Left lung (tissue), 10 donors: ENCODE measurements around the gene SNRNP35. TPM values are rescaled to one million over a fixed set of nuclear protein-coding genes. Genes with fewer than 3 reads are reported as not detected.

Experiments used
- ATAC-seq: fragments of 200-7000 bp; cut with Tn5 transposase; one replicate; pipeline ENCODE4 v1.9.1; 2020; ENCODE audit warnings: moderate library complexity
- DNase-seq, 4 donors: peaks; one replicate each; pipeline ENCODE4 v3.0.0-alpha.2; 2013 to 2020
- H3K27ac ChIP-seq, 2 donors: fragments of 200-600 bp; sonication (generic) in 1 of 2; one replicate each; pipeline versions ENCODE4 v1.5.0 to v1.8.0; 2020 to 2021
- H3K27me3 ChIP-seq, 2 donors: fragments of 200-600 bp; sonication (generic) in 1 of 2; one replicate each; pipeline versions ENCODE4 v1.5.0 to v1.8.0; 2020 to 2021
- H3K36me3 ChIP-seq, 2 donors: fragments of 200-600 bp; sonication (generic) in 1 of 2; one replicate each; pipeline versions ENCODE4 v1.5.0 to v1.8.0; 2020 to 2021
- H3K4me1 ChIP-seq, 2 donors: fragments of 200-600 bp; one replicate each; pipeline ENCODE4 v1.8.0; 2021
- H3K4me3 ChIP-seq, 2 donors: fragments of 200-600 bp; sonication (generic) in 1 of 2; one replicate each; pipeline versions ENCODE4 v1.5.0 to v1.8.0; 2020 to 2021; ENCODE audit warnings: mild to moderate bottlenecking in 1 of 2
- H3K9me3 ChIP-seq, 2 donors: fragments of 200-600 bp; sonication (generic) in 1 of 2; one replicate each; pipeline versions ENCODE4 v1.5.0 to v1.8.0; 2020 to 2021
- intact Hi-C, 2 donors: fragments of 100-400 bp; cut with DNase I; formaldehyde crosslinking; loops; one replicate each; pipeline versions ENCODE4 v1.11.2 to v1.14.2; 2022
- polyA plus RNA-seq, 6 donors: library from polyadenylated mRNA; unstranded; fragments of 120-200 nt; gene quantifications; one replicate each; pipeline ENCODE4 v1.2.1, GENCODE V29; 2013; ENCODE audit not compliant: insufficient read length in 6 of 6
- total RNA-seq, 2 donors: library from RNA; stranded (reverse); fragmentation: NEBNext Ultra II Directional; extraction: Animal tissue kit (Norgen Biotek cat#: 25700); gene quantifications; one replicate each; pipeline ENCODE4 v1.2.1, GENCODE V29; 2021
- TF ChIP-seq, protein P1 (sequence below), 2 donors: fragments of 200-600 bp; sonication (generic) in 1 of 2; IDR thresholded peaks; one replicate each; pipeline versions ENCODE4 v1.5.0 to v1.8.0; 2021; ENCODE audit warnings: antibody characterized with exemption in 2 of 2
- donor health status: DM: no; HTN: yes; CAD: no.
- donor health status: DM: no; HTN: no; CAD: no.

The SNRNP35 gene
- total and polyA plus RNA-seq, 8 donors = 22.6 to 42.6 (median 37.8) TPM

DNA sequence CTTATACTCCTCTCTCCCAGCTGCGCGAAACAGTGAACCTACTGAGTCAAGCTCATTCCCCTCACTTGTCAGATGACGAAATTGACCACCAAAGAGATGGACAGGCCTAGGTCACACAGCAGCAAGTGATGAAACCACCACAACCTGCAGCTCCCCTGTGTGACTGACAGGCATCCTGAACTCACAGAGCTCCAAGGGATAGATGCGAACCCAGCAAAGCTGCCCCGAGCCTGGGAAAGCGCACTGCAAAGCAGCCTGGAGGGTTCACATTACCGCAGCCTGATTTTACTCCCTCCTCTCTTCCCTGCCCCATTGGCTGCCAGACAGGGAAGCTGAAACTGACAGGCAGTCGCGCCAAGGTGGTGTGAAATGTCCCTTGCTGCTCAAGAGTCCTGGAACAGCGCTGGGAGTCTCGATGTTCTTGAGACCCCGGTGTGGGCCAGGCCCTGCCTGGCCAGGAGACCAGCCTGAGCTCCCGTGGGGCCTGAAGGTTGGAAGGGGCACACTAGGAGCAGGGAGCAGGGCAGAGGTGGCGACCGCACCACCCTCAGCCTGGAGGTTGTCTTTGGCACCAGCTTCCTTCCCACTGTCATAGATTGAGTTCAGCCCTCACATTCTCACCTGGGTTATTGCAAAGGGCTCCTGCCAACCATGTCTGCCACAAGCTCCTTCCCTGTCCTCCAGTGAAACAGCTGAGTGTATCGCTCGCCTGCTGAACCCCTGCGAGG, 36.3 kb downstream of the SNRNP35 start:
- Histone ChIP-seq H3K36me3 (peaks cover 0 to 22% of the 10 kb centered on the region in 2 donors), H3K4me3 (no peak overlapping the region), H3K27ac (no peak overlapping the region), H3K27me3 (no peaks in the 10 kb centered on the region), H3K4me1 (no peaks in the 10 kb centered on the region), H3K9me3 (no peaks in the 10 kb centered on the region)
- intact Hi-C loops = no loop called here
- TF ChIP-seq, protein P1, sequence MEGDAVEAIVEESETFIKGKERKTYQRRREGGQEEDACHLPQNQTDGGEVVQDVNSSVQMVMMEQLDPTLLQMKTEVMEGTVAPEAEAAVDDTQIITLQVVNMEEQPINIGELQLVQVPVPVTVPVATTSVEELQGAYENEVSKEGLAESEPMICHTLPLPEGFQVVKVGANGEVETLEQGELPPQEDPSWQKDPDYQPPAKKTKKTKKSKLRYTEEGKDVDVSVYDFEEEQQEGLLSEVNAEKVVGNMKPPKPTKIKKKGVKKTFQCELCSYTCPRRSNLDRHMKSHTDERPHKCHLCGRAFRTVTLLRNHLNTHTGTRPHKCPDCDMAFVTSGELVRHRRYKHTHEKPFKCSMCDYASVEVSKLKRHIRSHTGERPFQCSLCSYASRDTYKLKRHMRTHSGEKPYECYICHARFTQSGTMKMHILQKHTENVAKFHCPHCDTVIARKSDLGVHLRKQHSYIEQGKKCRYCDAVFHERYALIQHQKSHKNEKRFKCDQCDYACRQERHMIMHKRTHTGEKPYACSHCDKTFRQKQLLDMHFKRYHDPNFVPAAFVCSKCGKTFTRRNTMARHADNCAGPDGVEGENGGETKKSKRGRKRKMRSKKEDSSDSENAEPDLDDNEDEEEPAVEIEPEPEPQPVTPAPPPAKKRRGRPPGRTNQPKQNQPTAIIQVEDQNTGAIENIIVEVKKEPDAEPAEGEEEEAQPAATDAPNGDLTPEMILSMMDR (IDR thresholded peaks at IDR 0.05) = no peak
- ATAC-seq (no peak), DNase-seq (no peak)

DNA sequence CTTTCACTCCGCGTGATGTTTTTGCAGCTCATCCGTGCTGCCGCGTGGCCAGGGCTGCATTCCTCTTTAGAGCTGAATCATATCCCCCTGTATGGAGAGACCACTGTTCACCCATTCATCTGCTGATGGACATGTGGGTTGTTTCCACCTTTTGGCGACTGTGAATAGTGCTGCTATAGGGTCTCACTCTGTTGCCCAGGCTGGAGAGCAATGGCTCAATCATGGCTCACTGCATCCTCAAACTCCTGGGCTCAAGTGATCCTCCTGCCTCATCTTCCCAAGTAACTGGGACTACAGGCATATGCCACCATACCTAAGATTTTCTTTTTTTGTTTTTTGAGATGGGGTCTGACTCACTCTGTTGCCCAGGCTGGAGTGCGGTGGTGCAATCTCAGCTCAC, 39.1 kb downstream of the SNRNP35 start:
- Histone ChIP-seq H3K9me3 (no peaks in the 10 kb centered on the region), H3K4me3 (no peak overlapping the region), H3K27ac (no peak overlapping the region), H3K36me3 (peaks cover 0 to 22% of the 10 kb centered on the region in 2 donors), H3K4me1 (no peaks in the 10 kb centered on the region), H3K27me3 (no peaks in the 10 kb centered on the region)
- no peak for ATAC-seq
- intact Hi-C loops = no loop called here
- no peak for DNase-seq
- TF ChIP-seq, protein P1 (IDR thresholded peaks at IDR 0.05) = no peak

DNA sequence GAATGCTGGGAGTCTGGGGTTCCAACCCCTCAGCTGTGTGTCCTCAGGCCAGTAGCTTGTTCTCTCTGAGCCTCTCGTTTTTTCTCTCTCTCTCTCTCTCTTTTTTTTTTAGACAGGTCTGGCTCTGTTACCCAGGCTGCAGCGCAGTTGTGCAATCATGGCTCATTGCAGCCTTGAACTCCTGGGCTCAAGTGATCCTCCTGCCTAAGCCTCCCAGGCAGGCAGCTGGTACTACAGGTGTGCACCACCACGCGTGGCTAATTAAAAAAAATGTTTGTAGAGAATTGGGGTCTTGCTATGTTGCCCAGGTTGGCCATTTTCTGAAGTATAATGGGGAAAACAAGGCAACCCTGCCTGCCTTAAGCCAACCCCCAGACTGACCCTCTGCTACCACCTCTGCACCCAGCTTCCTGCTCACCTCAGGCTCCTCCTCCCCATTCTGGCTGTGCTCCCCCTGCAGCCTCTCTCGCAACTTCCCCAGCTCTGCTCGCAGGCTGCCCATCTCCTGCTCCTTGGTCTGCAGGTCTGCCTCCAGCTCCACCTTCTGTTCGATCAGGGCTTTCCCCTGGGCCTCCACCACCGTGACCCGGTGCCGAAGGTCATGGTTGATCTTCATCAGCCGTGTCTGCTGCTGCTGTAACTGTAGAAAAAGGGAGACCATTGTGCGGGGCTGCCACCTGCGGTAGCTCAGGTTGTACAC, 40.3 kb downstream of the SNRNP35 start:
- no peaks in the 10 kb centered on the region for H3K9me3 ChIP-seq
- DNase-seq (no peak), ATAC-seq (no peak)
- peaks cover 0 to 22% of the 10 kb centered on the region in 2 donors for H3K36me3 ChIP-seq
- no peak overlapping the region for H3K4me3 ChIP-seq
- H3K4me1 ChIP-seq = no peaks in the 10 kb centered on the region
- intact Hi-C loops = no loop called here
- TF ChIP-seq, protein P1 (IDR thresholded peaks at IDR 0.05) = no peak
- H3K27me3 ChIP-seq = no peaks in the 10 kb centered on the region
- H3K27ac ChIP-seq = no peak overlapping the region

DNA sequence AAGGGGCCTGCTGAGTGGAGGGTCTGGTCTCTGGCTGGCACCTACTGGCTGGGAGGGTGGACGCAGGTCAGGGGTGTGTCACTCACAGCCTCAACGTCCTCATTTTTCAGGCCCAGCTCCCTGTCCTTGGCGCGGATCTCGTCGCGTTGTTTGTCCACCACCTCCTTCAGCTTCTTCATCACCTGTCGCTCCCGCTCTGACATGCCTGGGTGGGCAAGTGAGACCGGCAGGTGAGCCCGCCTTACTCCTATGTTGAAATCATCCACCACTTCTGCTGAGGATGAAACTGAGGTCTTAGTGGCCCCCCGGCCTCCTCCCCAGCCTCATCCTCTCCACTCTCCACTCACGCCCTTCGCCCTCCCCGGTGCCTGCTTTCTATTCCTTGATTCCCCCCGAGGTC, 41.4 kb downstream of the SNRNP35 start:
- no peak for DNase-seq
- TF ChIP-seq, protein P1 (IDR thresholded peaks at IDR 0.05) = no peak
- intact Hi-C loops = no loop called here
- no peak for ATAC-seq
- no peaks in the 10 kb centered on the region for H3K9me3 ChIP-seq
- H3K27me3 ChIP-seq = no peaks in the 10 kb centered on the region
- peaks cover 0 to 22% of the 10 kb centered on the region in 2 donors for H3K36me3 ChIP-seq
- no peaks in the 10 kb centered on the region for H3K4me1 ChIP-seq
- no peak overlapping the region for H3K27ac ChIP-seq
- H3K4me3 ChIP-seq = no peak overlapping the region

DNA sequence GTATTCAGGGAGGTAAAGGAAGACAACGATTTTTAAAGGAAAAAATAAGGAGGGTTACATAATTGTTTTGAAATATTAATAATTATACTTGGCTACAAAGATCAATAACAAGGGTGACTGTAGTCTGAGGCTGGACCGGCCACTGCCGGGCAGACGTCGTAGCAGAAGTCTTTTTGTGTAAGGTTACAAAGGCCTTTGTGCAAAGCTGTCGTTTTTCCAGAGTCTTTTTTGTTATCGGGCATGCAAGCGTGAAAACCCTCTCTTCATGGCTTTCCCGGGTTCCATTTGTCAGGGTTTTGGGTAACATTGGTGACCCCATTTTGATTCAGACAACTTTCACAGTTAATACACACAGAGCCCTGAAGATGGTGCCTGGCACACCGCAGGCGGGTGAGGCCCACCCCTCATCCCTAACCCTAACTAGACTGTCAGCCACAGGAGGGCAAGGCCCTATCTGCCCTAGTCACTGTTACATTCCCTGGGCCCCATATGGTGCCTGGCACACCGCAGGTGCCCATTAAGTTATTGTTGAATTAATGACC, 44.3 kb downstream of the SNRNP35 start:
- intact Hi-C loops = no loop called here
- no peaks in the 10 kb centered on the region for H3K9me3 ChIP-seq
- no peak overlapping the region for H3K27ac ChIP-seq
- TF ChIP-seq, protein P1 (IDR thresholded peaks at IDR 0.05) = no peak
- H3K4me3 ChIP-seq = no peak overlapping the region
- H3K36me3 ChIP-seq = peaks cover 0 to 20% of the 10 kb centered on the region in 2 donors
- no peaks in the 10 kb centered on the region for H3K27me3 ChIP-seq
- DNase-seq (no peak), ATAC-seq (no peak)
- no peaks in the 10 kb centered on the region for H3K4me1 ChIP-seq
